ENCODE data around the gene PPP2R2D. TPM values are rescaled to one million over a fixed set of nuclear protein-coding genes. Genes with fewer than 3 reads are reported as not detected.

Gene PPP2R2D
- total RNA-seq, 1 experiment from 2014 or later, result 33.2 TPM

DNA sequence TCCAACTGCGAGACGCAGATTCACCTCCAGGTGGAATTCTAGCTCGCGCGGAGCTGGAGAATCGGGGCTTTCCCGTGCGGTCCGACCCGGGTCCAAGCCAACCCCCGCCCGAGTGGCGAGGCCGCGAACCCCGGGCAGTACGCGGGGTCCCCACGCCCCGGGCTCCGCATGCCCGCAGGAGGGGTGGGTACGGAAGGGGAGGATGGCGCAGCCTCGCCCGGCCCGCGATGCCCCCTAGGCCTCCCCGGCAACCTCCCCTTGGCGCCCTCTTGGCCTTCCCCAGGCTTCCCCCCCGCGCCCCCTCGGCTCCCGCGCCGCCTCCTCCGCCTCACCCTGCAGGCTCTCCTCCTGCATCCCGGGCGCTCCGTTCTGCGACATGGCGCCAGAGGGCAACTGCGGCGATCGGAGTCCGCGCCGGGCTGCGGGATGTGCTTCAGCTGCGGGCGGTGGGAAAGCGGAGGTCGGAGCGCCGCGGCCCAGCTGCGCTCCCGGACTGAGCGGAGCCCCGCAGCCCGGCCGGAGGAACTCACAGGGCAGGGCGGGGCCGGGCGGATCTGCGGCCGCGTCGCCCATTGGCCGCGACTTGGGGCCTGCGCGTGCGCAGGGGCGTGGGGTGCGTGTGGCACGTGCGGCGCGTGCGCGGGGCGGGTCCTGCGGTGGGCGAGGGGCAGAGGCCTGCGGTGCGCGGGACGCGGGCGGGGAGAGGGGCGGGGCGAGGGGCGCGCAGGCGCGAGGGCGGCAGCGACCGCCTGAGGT lies 80.8 kb downstream of the PPP2R2D start, which contains the start of gene BNIP3 (continued):
- TF ChIP-seq, protein P1, sequence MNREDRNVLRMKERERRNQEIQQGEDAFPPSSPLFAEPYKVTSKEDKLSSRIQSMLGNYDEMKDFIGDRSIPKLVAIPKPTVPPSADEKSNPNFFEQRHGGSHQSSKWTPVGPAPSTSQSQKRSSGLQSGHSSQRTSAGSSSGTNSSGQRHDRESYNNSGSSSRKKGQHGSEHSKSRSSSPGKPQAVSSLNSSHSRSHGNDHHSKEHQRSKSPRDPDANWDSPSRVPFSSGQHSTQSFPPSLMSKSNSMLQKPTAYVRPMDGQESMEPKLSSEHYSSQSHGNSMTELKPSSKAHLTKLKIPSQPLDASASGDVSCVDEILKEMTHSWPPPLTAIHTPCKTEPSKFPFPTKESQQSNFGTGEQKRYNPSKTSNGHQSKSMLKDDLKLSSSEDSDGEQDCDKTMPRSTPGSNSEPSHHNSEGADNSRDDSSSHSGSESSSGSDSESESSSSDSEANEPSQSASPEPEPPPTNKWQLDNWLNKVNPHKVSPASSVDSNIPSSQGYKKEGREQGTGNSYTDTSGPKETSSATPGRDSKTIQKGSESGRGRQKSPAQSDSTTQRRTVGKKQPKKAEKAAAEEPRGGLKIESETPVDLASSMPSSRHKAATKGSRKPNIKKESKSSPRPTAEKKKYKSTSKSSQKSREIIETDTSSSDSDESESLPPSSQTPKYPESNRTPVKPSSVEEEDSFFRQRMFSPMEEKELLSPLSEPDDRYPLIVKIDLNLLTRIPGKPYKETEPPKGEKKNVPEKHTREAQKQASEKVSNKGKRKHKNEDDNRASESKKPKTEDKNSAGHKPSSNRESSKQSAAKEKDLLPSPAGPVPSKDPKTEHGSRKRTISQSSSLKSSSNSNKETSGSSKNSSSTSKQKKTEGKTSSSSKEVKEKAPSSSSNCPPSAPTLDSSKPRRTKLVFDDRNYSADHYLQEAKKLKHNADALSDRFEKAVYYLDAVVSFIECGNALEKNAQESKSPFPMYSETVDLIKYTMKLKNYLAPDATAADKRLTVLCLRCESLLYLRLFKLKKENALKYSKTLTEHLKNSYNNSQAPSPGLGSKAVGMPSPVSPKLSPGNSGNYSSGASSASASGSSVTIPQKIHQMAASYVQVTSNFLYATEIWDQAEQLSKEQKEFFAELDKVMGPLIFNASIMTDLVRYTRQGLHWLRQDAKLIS (CRISPR knock-in tag; IDR thresholded peaks at IDR 0.05; ENCODE audit: borderline replicate concordance), result no peak
- TF ChIP-seq NR2C2 (CRISPR knock-in tag; IDR thresholded peaks at IDR 0.05) (no peak), NR1H2 (CRISPR knock-in tag; IDR thresholded peaks at IDR 0.05) (no peak), HMGA2 (CRISPR knock-in tag; IDR thresholded peaks at IDR 0.05) (no peak), NFE2L1 (CRISPR knock-in tag; IDR thresholded peaks at IDR 0.05) (peak; percentile 93), ZNF121 (CRISPR knock-in tag; IDR thresholded peaks at IDR 0.05) (no peak), ZBTB21 (CRISPR knock-in tag; IDR thresholded peaks at IDR 0.05; ENCODE audit: borderline replicate concordance) (peak; percentile 78; the same call in 1 of the 2 replicates), NFATC4 (CRISPR knock-in tag; IDR thresholded peaks at IDR 0.05) (no peak), IRF2 (CRISPR knock-in tag; IDR thresholded peaks at IDR 0.05; ENCODE audit: borderline replicate concordance, low read depth) (0 out of 2 replicates have a peak, but pooled peaks have one; percentile 39), TEAD4 (CRISPR knock-in tag; IDR thresholded peaks at IDR 0.05) (no peak; the same call in 1 of the 2 replicates), CBFB (CRISPR knock-in tag; IDR thresholded peaks at IDR 0.05; ENCODE audit: low read depth) (peak; percentile 93; the same call in 1 of the 2 replicates), FOXJ3 (CRISPR knock-in tag; IDR thresholded peaks at IDR 0.05; ENCODE audit: borderline replicate concordance) (no peak), SP1 (CRISPR knock-in tag; conservative IDR thresholded peaks at IDR 0.05) (peak; percentile 97)
- TF ChIP-seq, protein P2, sequence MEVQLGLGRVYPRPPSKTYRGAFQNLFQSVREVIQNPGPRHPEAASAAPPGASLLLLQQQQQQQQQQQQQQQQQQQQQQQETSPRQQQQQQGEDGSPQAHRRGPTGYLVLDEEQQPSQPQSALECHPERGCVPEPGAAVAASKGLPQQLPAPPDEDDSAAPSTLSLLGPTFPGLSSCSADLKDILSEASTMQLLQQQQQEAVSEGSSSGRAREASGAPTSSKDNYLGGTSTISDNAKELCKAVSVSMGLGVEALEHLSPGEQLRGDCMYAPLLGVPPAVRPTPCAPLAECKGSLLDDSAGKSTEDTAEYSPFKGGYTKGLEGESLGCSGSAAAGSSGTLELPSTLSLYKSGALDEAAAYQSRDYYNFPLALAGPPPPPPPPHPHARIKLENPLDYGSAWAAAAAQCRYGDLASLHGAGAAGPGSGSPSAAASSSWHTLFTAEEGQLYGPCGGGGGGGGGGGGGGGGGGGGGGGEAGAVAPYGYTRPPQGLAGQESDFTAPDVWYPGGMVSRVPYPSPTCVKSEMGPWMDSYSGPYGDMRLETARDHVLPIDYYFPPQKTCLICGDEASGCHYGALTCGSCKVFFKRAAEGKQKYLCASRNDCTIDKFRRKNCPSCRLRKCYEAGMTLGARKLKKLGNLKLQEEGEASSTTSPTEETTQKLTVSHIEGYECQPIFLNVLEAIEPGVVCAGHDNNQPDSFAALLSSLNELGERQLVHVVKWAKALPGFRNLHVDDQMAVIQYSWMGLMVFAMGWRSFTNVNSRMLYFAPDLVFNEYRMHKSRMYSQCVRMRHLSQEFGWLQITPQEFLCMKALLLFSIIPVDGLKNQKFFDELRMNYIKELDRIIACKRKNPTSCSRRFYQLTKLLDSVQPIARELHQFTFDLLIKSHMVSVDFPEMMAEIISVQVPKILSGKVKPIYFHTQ (CRISPR knock-in tag; IDR thresholded peaks at IDR 0.05), result no peak
- TF ChIP-seq, protein P3, sequence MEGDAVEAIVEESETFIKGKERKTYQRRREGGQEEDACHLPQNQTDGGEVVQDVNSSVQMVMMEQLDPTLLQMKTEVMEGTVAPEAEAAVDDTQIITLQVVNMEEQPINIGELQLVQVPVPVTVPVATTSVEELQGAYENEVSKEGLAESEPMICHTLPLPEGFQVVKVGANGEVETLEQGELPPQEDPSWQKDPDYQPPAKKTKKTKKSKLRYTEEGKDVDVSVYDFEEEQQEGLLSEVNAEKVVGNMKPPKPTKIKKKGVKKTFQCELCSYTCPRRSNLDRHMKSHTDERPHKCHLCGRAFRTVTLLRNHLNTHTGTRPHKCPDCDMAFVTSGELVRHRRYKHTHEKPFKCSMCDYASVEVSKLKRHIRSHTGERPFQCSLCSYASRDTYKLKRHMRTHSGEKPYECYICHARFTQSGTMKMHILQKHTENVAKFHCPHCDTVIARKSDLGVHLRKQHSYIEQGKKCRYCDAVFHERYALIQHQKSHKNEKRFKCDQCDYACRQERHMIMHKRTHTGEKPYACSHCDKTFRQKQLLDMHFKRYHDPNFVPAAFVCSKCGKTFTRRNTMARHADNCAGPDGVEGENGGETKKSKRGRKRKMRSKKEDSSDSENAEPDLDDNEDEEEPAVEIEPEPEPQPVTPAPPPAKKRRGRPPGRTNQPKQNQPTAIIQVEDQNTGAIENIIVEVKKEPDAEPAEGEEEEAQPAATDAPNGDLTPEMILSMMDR (IDR thresholded peaks at IDR 0.05), result no peak
- TF ChIP-seq, protein P4, sequence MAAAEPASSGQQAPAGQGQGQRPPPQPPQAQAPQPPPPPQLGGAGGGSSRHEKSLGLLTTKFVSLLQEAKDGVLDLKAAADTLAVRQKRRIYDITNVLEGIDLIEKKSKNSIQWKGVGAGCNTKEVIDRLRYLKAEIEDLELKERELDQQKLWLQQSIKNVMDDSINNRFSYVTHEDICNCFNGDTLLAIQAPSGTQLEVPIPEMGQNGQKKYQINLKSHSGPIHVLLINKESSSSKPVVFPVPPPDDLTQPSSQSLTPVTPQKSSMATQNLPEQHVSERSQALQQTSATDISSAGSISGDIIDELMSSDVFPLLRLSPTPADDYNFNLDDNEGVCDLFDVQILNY (CRISPR knock-in tag; IDR thresholded peaks at IDR 0.05), result peak; percentile 91; the same call in 1 of the 2 replicates
- TF ChIP-seq, protein P5, sequence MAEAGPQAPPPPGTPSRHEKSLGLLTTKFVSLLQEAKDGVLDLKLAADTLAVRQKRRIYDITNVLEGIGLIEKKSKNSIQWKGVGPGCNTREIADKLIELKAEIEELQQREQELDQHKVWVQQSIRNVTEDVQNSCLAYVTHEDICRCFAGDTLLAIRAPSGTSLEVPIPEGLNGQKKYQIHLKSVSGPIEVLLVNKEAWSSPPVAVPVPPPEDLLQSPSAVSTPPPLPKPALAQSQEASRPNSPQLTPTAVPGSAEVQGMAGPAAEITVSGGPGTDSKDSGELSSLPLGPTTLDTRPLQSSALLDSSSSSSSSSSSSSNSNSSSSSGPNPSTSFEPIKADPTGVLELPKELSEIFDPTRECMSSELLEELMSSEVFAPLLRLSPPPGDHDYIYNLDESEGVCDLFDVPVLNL (CRISPR knock-in tag; IDR thresholded peaks at IDR 0.05; ENCODE audit: borderline replicate concordance, low read depth), result peak; percentile 88; the same call in 1 of the 2 replicates
- TF ChIP-seq, protein P6, sequence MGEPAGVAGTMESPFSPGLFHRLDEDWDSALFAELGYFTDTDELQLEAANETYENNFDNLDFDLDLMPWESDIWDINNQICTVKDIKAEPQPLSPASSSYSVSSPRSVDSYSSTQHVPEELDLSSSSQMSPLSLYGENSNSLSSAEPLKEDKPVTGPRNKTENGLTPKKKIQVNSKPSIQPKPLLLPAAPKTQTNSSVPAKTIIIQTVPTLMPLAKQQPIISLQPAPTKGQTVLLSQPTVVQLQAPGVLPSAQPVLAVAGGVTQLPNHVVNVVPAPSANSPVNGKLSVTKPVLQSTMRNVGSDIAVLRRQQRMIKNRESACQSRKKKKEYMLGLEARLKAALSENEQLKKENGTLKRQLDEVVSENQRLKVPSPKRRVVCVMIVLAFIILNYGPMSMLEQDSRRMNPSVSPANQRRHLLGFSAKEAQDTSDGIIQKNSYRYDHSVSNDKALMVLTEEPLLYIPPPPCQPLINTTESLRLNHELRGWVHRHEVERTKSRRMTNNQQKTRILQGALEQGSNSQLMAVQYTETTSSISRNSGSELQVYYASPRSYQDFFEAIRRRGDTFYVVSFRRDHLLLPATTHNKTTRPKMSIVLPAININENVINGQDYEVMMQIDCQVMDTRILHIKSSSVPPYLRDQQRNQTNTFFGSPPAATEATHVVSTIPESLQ (CRISPR knock-in tag; IDR thresholded peaks at IDR 0.05), result no peak
- TF ChIP-seq, protein P7, sequence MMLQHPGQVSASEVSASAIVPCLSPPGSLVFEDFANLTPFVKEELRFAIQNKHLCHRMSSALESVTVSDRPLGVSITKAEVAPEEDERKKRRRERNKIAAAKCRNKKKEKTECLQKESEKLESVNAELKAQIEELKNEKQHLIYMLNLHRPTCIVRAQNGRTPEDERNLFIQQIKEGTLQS (CRISPR knock-in tag; conservative IDR thresholded peaks at IDR 0.05), result no peak
- TF ChIP-seq, protein P8, sequence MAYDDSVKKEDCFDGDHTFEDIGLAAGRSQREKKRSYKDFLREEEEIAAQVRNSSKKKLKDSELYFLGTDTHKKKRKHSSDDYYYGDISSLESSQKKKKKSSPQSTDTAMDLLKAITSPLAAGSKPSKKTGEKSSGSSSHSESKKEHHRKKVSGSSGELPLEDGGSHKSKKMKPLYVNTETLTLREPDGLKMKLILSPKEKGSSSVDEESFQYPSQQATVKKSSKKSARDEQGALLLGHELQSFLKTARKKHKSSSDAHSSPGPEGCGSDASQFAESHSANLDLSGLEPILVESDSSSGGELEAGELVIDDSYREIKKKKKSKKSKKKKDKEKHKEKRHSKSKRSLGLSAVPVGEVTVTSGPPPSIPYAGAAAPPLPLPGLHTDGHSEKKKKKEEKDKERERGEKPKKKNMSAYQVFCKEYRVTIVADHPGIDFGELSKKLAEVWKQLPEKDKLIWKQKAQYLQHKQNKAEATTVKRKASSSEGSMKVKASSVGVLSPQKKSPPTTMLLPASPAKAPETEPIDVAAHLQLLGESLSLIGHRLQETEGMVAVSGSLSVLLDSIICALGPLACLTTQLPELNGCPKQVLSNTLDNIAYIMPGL (CRISPR knock-in tag; IDR thresholded peaks at IDR 0.05), result peak; percentile 71
- TF ChIP-seq, protein P9, sequence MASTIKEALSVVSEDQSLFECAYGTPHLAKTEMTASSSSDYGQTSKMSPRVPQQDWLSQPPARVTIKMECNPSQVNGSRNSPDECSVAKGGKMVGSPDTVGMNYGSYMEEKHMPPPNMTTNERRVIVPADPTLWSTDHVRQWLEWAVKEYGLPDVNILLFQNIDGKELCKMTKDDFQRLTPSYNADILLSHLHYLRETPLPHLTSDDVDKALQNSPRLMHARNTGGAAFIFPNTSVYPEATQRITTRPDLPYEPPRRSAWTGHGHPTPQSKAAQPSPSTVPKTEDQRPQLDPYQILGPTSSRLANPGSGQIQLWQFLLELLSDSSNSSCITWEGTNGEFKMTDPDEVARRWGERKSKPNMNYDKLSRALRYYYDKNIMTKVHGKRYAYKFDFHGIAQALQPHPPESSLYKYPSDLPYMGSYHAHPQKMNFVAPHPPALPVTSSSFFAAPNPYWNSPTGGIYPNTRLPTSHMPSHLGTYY (CRISPR knock-in tag; IDR thresholded peaks at IDR 0.05), result no peak

All from WTC11 (cell line).